LNCAP (cell line): ENCODE results near the gene CTNNBIP1.

ENCODE experiments used
- CTCF ChIP-seq: fragments of 450-650 bp; IDR thresholded peaks from 2 replicates; pipeline ENCODE4 v1.5.1; 2017; ENCODE audit warnings: mild to moderate bottlenecking

The CTNNBIP1 gene

GRCh38 chr1:9801909-9802308 is 108.2 kb downstream of the CTNNBIP1 start:
- TF ChIP-seq CTCF: no peak
